Measurements from ENCODE around the gene ALDH9A1.
A peak's percentile ranks its signal among the peaks of the same experiment; 100 is the strongest.

DNA sequence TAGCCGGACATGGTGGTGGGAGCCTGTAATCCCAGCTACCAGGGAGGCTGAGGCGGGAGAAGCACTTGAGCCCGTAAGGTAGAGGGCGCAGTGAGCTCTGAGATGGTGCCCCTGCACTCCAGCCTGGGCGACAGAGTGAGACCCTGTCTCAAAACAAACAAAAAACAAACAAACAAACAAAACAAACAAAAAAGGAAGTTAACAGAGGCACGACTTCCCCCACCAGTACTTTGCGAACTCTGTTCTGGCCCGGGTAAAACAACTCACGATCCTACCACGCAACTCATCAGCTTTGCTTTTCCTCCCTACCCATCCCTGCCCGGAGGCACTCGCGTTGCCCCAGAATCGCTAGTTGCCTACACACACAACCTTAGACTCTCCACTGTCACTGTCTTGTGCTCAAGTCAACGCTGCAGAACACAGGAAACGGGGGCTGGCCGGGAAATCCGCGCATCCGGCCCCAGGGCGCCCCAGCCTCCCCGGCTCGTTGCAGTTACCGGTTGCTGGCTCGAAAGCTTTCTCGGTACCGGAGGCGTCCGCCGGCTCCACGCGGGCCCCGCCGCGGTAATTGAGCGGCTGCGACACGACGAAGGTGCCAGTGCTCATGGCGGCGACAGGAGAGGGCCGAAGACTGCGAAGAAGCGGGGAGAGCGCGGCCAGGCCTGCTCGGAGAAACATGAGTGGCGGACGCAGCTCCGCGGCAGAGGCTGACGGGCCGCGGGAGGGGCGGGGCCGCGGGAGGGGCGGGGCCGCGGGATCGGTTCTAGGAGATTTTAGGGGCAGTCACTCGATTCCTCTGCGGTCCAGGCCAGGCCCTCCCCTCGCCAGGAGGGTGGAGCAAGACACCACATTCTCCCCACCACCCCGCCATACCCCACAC is at the start of gene ALDH9A1:
- no peak for TF ChIP-seq ARNT (IDR thresholded peaks at IDR 0.05)
- TF ChIP-seq NFRKB (IDR thresholded peaks at IDR 0.05): no peak
- no peak for TF ChIP-seq ELF4 (IDR thresholded peaks at IDR 0.05)
- peak; percentile 86; the same call in 1 of the 2 replicates for TF ChIP-seq HDGF (IDR thresholded peaks at IDR 0.05; ENCODE audit: borderline replicate concordance)
- TF ChIP-seq SP1 (IDR thresholded peaks at IDR 0.05): no peak
- TF ChIP-seq L3MBTL2 (conservative IDR thresholded peaks at IDR 0.05): peak; percentile 79
- no peak for TF ChIP-seq TARDBP (IDR thresholded peaks at IDR 0.05)
- TF ChIP-seq FOXM1 (IDR thresholded peaks at IDR 0.05; ENCODE audit: borderline replicate concordance): no peak

Data from HEK293T (cell line).